Lower lobe of right lung (tissue), 2 donors: ENCODE results near the gene UBAC1. TPM values are rescaled to one million over a fixed set of nuclear protein-coding genes. Genes with fewer than 3 reads are reported as not detected.

Experiments used
- ATAC-seq, 2 donors: fragments of 200-7000 bp; cut with Tn5 transposase; one replicate each; pipeline ENCODE4 v1.9.1; 2020 to 2022; ENCODE audit warnings: mild to moderate bottlenecking in 2 of 2, moderate library complexity in 2 of 2
- DNase-seq: peaks from one replicate; pipeline ENCODE4 v3.0.0-alpha.2; 2020
- H3K27ac ChIP-seq: fragments of 200-600 bp; one replicate; pipeline ENCODE4 v1.8.0; 2022
- H3K27me3 ChIP-seq: fragments of 200-600 bp; one replicate; pipeline ENCODE4 v1.8.0; 2022; ENCODE audit warnings: low read depth
- H3K36me3 ChIP-seq: fragments of 200-600 bp; one replicate; pipeline ENCODE4 v1.8.0; 2022; ENCODE audit warnings: mild to moderate bottlenecking
- H3K4me1 ChIP-seq: fragments of 200-600 bp; one replicate; pipeline ENCODE4 v1.8.0; 2022
- H3K4me3 ChIP-seq: fragments of 200-600 bp; one replicate; pipeline ENCODE4 v1.8.0; 2022; ENCODE audit warnings: mild to moderate bottlenecking
- H3K9me3 ChIP-seq: fragments of 200-600 bp; one replicate; pipeline ENCODE4 v1.8.0; 2022
- CTCF ChIP-seq: fragments of 200-600 bp; IDR thresholded peaks from one replicate; pipeline ENCODE4 v1.8.0; 2022; ENCODE audit warnings: antibody characterized with exemption, mild to moderate bottlenecking
- intact Hi-C: fragments of 100-400 bp; cut with DNase I; formaldehyde crosslinking; loops from one replicate; pipeline ENCODE4 v1.11.0; 2022
- total RNA-seq: library from RNA; stranded (reverse); fragmentation: NEBNext Ultra II Directional; extraction: Animal tissue kit (Norgen Biotek cat#: 25700); gene quantifications from one replicate; pipeline ENCODE4 v1.2.1, GENCODE V29; 2021
- donor health status: DM: no; HTN: yes; CAD: no; lungs with severe emphysema.

UBAC1 gene
- total RNA-seq, 1 donor from 2014 or later: 40.3 TPM

DNA sequence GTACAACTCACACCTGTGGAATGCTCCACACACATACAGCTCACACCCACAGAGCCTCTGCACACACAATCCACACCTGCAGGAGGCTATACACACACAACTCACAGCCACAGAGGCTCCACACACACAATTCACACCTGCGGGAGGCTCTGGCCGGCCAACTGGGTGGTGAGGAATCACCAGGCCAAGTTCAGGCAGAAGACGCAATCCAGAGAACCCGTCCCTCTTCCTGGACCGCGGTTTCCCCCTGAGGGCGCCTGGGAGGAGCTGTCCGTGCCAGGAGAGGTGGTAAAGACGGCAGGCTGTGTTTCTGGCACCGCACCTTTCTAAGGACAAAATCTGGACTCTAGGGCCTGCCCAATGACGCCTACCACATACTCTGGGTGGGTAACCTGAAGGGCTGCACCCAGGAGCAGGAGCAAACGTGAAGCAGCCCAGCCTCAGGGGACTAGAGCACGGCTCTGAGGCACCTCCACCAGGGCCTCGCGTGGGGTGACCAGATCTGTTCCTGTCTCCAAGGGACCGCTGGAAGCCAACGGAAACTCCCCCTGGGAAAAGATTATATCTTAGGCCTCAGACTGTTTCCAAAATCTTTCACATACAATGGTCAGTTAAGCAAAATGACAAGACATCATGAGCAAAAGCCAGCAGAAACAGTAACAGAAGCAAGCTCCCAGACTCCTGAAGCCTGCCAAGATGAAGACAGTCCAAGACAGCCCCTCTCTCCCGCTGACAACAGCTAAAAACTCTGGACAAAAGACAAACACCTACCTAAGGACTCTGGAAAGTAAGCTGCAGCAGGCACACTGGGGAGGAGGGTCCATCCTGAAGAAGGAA, 70.8 kb downstream of the UBAC1 start:
- no peak for DNase-seq
- H3K36me3 ChIP-seq: no peaks in the 10 kb centered on the region
- H3K27me3 ChIP-seq: no peaks in the 10 kb centered on the region
- H3K4me1 ChIP-seq: peaks cover 51% of the 10 kb centered on the region
- intact Hi-C loops: no loop called here
- TF ChIP-seq CTCF: no peak
- no peaks in the 10 kb centered on the region for H3K9me3 ChIP-seq
- no peak overlapping the region for H3K4me3 ChIP-seq
- no peak overlapping the region for H3K27ac ChIP-seq
- ATAC-seq: no peak

GRCh38 chr9:135889564-135890189, 71.5 kb downstream of the UBAC1 start:
- ATAC-seq (no peak), DNase-seq (no peak)
- no peaks in the 10 kb centered on the region for H3K9me3 ChIP-seq
- no peaks in the 10 kb centered on the region for H3K27me3 ChIP-seq
- no peak overlapping the region for H3K27ac ChIP-seq
- no peak overlapping the region for H3K4me3 ChIP-seq
- peaks cover 58% of the 10 kb centered on the region for H3K4me1 ChIP-seq
- intact Hi-C loops: no loop called here
- no peaks in the 10 kb centered on the region for H3K36me3 ChIP-seq
- no peak for TF ChIP-seq CTCF

- Histone ChIP-seq H3K27me3 (no peaks in the 10 kb centered on the region), H3K9me3 (no peaks in the 10 kb centered on the region), H3K4me3 (no peak overlapping the region), H3K4me1 (peaks cover 61% of the 10 kb centered on the region), H3K27ac (no peak overlapping the region), H3K36me3 (no peaks in the 10 kb centered on the region)
- ATAC-seq: no peak
- TF ChIP-seq CTCF: no peak
- DNase-seq: no peak
- intact Hi-C loops: no loop called here
These were observed 72.3 kb downstream of the UBAC1 start for GRCh38 chr9:135888766-135889394.

- no peaks in the 10 kb centered on the region for H3K36me3 ChIP-seq
- H3K27ac ChIP-seq: peak overlapping the region; percentile 59
- no peaks in the 10 kb centered on the region for H3K9me3 ChIP-seq
- no peak for TF ChIP-seq CTCF
- DNase-seq (no peak), ATAC-seq (no peak)
- no peak overlapping the region for H3K4me3 ChIP-seq
- peaks cover 61% of the 10 kb centered on the region for H3K4me1 ChIP-seq
- H3K27me3 ChIP-seq: no peaks in the 10 kb centered on the region
- intact Hi-C loops: no loop called here
These were observed 72.9 kb downstream of the UBAC1 start for GRCh38 chr9:135888126-135888765.

- H3K9me3 ChIP-seq: no peaks in the 10 kb centered on the region
- no peaks in the 10 kb centered on the region for H3K27me3 ChIP-seq
- ATAC-seq (peak; percentile 34 to 55), DNase-seq (peak; percentile 69)
- TF ChIP-seq CTCF: no peak
- H3K36me3 ChIP-seq: peaks cover 2% of the 10 kb centered on the region
- peak overlapping the region; percentile 59 for H3K27ac ChIP-seq
- peaks cover 61% of the 10 kb centered on the region for H3K4me1 ChIP-seq
- intact Hi-C loops: no loop called here
- H3K4me3 ChIP-seq: peak overlapping the region; percentile 26
These were observed 73.6 kb downstream of the UBAC1 start for GRCh38 chr9:135887585-135888050.
